BJ (cell line): ENCODE measurements around the gene FAH. TPM values are rescaled to one million over a fixed set of nuclear protein-coding genes. Genes with fewer than 3 reads are reported as not detected.
A peak's percentile ranks its signal among the peaks of the same experiment; 100 is the strongest.
"Not testable (repeated sequence)": the region's sequence is repeated elsewhere in the genome, so short reads cannot be mapped to it uniquely, and the experiment has no call there.

ENCODE experiments used
- CTCF ChIA-PET: fragments of 350-600 bp; formaldehyde crosslinking; extraction: SDS; loops from one replicate; lab custom pipeline; 2021; ENCODE audit warnings: antibody characterized with exemption, inconsistent platforms; lab: Yijun Ruan, JAX
- POLR2A ChIA-PET: fragments of 300-600 bp; sonication (Branson Sonifier 250); formaldehyde crosslinking; extraction: SDS; loops from one replicate; lab custom pipeline; 2021; ENCODE audit warnings: antibody characterized with exemption; lab: Charles Lee
- DNase-seq: peaks from one replicate; pipeline ENCODE4 v3.0.0-alpha.2; 2011; ENCODE audit warnings: low read depth
- H3K27me3 ChIP-seq: 2 replicates; pipeline ENCODE4 v1.6.0; 2011; ENCODE audit warnings: low read length; ENCODE audit not compliant: control insufficient read depth, insufficient read depth
- H3K36me3 ChIP-seq: 2 replicates; pipeline ENCODE4 v1.5.1; 2011; ENCODE audit warnings: low read length; ENCODE audit not compliant: control insufficient read depth, insufficient read depth
- H3K4me3 ChIP-seq: 2 replicates; pipeline ENCODE4 v1.5.1; 2011; ENCODE audit warnings: low read depth, mild to moderate bottlenecking, control low read depth, low read length
- polyA plus RNA-seq: library from polyadenylated mRNA; depleted of rRNA; stranded (reverse); fragments of >200 nt; gene quantifications from 2 replicates; pipeline ENCODE4 v1.2.3, GENCODE V29; 2011
- TF ChIP-seq, protein P1 (sequence below): IDR thresholded peaks from 2 replicates; pipeline ENCODE4 v1.5.1; 2011; ENCODE audit warnings: low read depth, mild to moderate bottlenecking, control low read depth, inconsistent platforms, low read length, moderate library complexity; ENCODE audit not compliant: insufficient read depth

FAH gene
- polyA plus RNA-seq, 1 experiment, result 72.3 TPM

DNA sequence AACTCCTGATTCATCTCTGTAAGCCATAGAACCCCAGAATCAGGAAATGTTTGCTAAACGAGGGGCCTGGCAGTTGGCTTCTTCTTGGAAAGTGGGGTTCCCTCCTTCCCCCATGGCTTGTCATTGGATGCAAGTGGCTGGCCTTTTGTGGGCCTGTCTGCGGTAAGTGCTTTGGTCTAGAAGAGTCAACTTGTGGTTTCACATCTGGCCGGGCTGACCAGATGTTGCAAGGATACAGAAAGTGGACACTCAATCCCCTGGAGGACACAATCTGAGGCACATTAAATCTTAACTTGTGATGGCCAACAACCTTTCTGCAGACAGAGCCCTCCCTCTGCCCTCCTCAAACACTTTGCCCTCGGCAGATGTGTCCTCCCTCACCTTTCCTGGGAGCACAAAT lies 1.1 kb downstream of the FAH start:
- Histone ChIP-seq H3K36me3 (peaks cover 1% of the 10 kb centered on the region), H3K27me3 (no peaks in the 10 kb centered on the region), H3K4me3 (no peak overlapping the region; the same call in 1 of the 2 replicates)
- POLR2A ChIA-PET, result no interaction called here
- DNase-seq, result no peak
- CTCF ChIA-PET, result interaction anchor here (1.2 kb wide), 2 partner anchors 18 to 19 kb away, joined by 3 read pairs; no protein-coding TSS in a partner anchor
- TF ChIP-seq, protein P1, sequence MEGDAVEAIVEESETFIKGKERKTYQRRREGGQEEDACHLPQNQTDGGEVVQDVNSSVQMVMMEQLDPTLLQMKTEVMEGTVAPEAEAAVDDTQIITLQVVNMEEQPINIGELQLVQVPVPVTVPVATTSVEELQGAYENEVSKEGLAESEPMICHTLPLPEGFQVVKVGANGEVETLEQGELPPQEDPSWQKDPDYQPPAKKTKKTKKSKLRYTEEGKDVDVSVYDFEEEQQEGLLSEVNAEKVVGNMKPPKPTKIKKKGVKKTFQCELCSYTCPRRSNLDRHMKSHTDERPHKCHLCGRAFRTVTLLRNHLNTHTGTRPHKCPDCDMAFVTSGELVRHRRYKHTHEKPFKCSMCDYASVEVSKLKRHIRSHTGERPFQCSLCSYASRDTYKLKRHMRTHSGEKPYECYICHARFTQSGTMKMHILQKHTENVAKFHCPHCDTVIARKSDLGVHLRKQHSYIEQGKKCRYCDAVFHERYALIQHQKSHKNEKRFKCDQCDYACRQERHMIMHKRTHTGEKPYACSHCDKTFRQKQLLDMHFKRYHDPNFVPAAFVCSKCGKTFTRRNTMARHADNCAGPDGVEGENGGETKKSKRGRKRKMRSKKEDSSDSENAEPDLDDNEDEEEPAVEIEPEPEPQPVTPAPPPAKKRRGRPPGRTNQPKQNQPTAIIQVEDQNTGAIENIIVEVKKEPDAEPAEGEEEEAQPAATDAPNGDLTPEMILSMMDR, result no peak

- no peak for DNase-seq
- Histone ChIP-seq H3K36me3 (peaks cover 1% of the 10 kb centered on the region), H3K4me3 (no peak overlapping the region), H3K27me3 (no peaks in the 10 kb centered on the region)
- ChIA-PET POLR2A (no interaction called here), CTCF (interaction anchor here (1.2 kb wide), 1 partner anchor 19 kb away, joined by 3 read pairs; no protein-coding TSS in a partner anchor)
- TF ChIP-seq, protein P1, result no peak
These were observed 1.5 kb downstream of the FAH start for GRCh38 chr15:80154336-80154735.

DNA sequence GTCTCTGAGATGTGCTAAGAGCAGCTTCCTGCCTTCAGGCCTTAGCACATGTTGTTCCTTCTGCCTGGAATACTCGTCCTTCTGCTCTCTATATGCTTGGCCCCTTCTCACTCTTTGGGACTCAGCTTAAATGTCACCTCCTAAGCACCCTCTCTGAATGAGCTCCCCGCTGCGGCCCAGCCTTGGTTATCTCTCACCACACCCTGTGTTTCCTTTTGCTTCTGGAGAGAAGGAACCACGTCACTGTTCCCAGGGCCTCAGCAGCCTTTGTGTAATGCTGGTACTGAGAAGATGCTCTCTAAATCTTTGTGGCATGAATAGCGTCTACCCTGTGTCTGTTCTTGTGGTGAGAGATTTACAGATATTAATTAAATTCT lies 2.2 kb downstream of the FAH start:
- H3K27me3 ChIP-seq, result no peaks in the 10 kb centered on the region
- no peak overlapping the region for H3K4me3 ChIP-seq
- TF ChIP-seq, protein P1, result no peak
- no peak for DNase-seq
- CTCF ChIA-PET, result interaction anchor here (1.2 kb wide), 1 partner anchor 18 kb away, joined by 3 read pairs; no protein-coding TSS in a partner anchor
- POLR2A ChIA-PET, result no interaction called here
- H3K36me3 ChIP-seq, result peaks cover 4% of the 10 kb centered on the region

DNA sequence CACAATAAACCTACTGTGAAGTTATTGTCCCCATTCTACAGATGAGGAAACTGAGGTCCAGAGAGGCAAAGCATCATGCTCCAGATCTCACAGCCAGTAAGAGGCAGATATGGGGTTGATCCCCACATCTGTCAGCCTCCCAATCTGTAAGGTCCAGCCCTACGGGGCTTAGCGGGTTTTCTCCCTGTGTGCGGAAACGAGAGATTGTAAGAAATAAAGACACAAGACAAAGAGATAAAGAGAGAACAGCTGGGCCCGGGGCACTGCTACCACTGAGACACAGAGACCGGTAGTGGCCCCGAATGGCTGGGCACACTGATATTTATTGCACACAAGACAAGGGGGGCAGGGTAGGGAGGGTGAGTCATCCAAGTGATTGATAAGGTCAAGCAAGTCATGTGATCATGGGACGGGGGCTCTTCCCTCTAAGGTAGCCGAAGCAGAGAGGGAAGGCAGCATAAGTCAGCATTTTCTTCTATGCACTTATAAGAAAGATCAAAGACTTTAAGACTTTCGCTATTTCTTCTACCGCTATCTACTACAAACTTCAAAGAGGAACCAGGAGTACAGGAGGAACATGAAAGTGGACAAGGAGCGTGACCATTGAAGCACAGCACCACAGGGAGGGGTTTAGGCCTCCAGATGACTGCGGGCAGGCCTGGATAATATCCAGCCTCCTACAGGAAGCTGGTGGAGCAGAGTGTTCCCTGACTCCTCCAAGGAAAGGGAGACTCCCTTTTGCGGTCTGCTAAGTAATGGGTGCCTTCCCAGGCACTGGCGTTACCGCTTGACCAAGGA lies 2.8 kb downstream of the FAH start:
- H3K4me3 ChIP-seq, H3K27me3 ChIP-seq, H3K36me3 ChIP-seq, POLR2A ChIA-PET: not testable (repeated sequence)
- CTCF ChIA-PET, result interaction anchor here (0.7 kb wide), 1 partner anchor 18 kb away, joined by 3 read pairs; no protein-coding TSS in a partner anchor
- DNase-seq, result peak; percentile 15

GRCh38 chr15:80156176-80156720 lies 3.4 kb downstream of the FAH start:
- CTCF ChIA-PET, result interaction anchor here (0.7 kb wide), 1 partner anchor 17 kb away, joined by 3 read pairs; no protein-coding TSS in a partner anchor
- no peak overlapping the region for H3K4me3 ChIP-seq
- no peaks in the 10 kb centered on the region for H3K27me3 ChIP-seq
- no peak for DNase-seq
- TF ChIP-seq, protein P1, result no peak
- peaks cover 4% of the 10 kb centered on the region for H3K36me3 ChIP-seq
- POLR2A ChIA-PET, result no interaction called here
